Measurements from ENCODE around the gene AFG1L.
"Not testable (repeated sequence)": the region's sequence is repeated elsewhere in the genome, so short reads cannot be mapped to it uniquely, and the experiment has no call there.

AFG1L gene

GRCh38 chr6:108518714-108519576, 224.1 kb downstream of the AFG1L start:
- DNase-seq (ENCODE audit: low spot score): peak; percentile 42

DNA sequence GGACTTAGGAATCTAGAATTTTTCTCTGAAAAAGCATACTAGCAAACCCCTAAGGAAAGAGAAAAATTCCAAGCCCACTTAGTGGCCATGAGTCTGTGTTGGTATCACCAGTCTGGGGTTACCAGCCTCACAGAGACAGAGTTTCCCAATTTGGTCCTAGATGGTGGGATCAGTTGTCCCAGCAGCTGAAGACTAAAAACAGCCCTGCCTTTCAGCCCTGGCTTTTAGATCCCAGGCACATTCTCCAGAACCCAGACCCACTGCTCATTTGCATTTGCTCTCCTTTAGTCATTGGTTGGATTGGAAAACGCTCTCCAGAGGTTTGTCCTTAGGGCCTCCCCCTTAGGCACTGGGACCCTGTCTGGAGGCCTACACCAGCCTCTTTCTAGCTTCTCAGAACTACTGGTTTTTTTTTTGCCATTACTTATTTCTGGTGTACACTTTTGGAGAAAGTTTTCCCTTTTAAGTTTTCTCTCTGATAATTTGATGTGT, 226.8 kb downstream of the AFG1L start:
- DNase-seq (ENCODE audit: low spot score): no peak

GRCh38 chr6:108523697-108524096, 228.8 kb downstream of the AFG1L start:
- DNase-seq (ENCODE audit: low spot score): no peak

GRCh38 chr6:108524528-108525248, 229.8 kb downstream of the AFG1L start:
- DNase-seq (ENCODE audit: low spot score): no peak

- DNase-seq (ENCODE audit: low spot score): peak; percentile 50
Measured at GRCh38 chr6:108526739-108527174, 231.9 kb downstream of the AFG1L start.

GRCh38 chr6:108528878-108529277, 234.0 kb downstream of the AFG1L start:
- DNase-seq (ENCODE audit: low spot score): no peak

DNA sequence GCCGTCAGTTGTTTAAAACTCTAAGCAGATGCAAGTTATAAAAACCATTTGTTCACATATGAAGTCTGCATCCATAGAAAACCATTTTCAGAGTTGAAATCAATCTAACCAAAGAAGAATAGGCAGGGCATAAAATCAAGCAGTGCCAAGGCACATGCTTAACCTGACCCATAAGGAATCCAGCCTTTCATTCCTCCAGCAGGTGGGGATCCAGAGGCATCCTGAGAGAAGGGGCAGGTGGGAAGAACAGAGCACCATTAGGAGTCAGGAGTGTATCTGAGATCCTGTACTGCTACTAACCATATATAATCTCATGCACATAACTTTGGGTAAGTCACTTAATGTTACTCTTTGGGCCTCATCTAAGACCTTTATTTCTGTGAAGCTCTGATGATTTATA, 236.5 kb downstream of the AFG1L start:
- no peak for DNase-seq (ENCODE audit: low spot score)

DNA sequence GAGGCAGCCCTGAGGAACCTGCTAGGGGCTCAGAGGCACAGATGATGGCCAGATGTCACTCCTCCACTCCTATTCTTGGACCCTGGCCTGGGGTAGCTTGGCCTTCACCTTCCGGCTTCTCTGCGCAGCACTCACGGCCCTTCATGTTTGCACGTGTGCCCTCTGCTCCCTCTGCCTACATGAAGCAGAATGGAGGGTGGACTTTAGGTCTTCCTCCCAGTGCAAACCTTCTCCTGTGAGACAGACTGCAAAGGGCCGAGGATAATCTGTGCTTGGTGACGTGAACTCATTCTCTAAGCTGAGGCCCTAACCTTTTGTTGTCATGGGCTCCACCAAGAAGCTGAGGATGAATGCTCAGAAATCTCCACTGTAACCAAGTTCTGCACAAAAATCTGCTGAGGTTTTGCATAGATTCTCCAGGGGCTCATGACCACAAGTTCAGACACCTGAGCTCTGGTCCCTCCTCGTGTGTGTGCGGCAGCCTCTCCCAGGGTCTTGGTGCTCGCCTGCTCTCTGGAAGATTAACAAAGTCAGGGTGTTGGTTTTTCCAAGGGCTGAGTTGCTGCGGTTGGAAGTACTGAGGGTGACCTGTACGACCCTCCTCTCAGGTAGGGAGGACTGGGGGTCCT, 240.4 kb downstream of the AFG1L start:
- no peak for DNase-seq (ENCODE audit: low spot score)

GRCh38 chr6:108535920-108536535, 241.2 kb downstream of the AFG1L start:
- DNase-seq (ENCODE audit: low spot score): not testable (repeated sequence)

- peak; percentile 47 for DNase-seq (ENCODE audit: low spot score)
Measured at GRCh38 chr6:108541843-108542759, 247.2 kb downstream of the AFG1L start.

DNA sequence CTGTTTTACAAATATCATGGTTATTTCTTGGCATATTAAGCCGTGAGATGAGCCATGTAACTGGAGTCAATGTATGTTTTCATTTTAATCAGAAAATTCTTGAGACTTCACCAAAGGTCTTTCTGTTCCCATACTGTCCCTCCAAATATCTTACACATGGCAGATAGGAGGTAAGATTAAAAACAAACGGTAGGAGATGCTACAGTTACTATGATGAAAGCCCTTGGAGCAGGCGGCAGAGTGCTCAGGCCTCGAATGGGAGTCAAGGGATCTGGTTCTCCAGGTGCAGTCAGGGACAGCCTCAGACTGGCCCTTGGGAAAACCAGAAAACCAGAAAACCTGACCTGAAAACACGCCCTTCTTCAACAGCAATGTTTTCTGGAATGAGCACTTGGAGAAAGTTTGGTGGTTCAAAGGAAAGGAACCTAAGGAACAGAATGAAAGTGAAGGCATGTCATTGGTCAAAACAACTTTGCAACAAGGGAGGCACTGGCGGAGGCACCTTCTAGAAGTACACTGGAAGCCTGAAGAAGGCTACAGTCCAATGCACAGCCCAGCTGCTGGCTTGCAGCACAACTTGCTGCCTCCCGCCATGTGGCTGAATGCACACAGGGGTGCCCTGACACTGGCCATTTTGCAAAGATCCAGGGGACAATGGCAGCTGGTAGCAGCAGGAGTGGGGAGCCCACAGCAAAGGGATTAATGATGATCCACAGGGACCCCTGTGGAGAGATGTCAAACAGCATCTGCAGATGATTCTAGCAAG, 248.5 kb downstream of the AFG1L start:
- DNase-seq (ENCODE audit: low spot score): no peak

GRCh38 chr6:108544606-108545005, 249.8 kb downstream of the AFG1L start:
- DNase-seq (ENCODE audit: low spot score): no peak

DNA sequence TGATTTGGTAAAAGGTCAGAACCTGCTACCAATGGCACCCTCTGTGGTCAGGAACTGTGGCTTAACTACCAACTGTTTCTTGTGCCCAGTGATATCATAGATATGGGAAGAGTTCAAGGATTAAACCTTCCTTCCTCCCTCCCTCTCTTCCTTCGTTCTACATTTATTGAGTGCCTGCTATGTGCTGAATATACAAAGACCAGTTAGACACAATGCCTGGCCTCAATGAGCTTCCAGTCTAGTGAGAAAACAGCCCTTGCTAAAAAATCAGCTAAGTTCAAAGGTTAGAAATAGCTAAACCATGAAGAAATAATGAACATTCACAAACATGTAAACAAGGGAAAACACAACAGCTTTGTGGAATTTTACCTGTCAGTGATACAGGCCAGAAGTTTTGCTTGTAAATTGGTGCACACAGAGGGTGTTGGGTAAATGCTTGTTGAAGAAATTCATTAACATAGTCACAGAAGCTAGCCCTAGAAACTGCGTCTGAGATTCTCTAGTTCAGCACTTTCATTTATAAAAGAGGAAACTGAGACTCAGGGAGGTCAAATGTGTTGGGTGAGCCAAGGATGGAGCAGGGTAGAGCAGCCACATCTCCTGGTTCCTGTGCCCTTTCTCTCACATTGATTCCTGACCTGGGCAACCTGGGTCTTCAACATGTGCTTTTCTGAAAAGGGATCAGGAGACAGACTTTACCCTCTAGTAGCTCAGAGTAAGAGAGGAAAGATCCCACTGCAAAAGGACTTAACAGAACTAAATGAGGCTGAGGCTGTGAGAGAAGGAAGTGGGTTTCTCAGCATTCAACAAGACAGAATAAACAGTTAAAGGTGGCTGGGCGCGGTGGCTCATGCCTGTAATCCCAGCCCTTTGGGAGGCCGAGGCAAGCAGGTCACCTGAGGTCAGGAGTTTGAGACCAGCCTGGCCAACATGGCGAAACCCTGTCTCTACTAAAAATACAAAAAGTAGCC, 251.5 kb downstream of the AFG1L start:
- no peak for DNase-seq (ENCODE audit: low spot score)

DNA sequence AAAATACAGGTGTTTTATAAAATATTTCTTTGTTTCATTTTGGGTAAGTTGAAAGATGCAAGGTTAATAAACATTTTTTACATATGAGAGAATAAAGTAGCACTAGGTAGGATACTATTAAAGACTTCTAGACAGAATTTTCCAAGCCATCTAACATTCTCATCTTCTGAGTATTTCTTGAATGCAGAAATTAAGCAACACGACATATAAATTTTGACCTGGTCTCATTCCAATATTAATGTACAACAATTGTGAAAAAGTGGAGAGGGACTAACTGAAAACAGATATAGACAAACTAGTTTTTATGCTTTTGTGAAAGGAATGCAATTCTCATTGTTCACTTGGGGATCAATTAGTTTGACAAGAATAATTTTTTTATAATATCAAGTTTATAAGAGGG, 254.4 kb downstream of the AFG1L start:
- DNase-seq (ENCODE audit: low spot score): no peak

GRCh38 chr6:108549741-108550140, 254.9 kb downstream of the AFG1L start:
- no peak for DNase-seq (ENCODE audit: low spot score)

GRCh38 chr6:108550256-108550655, 255.4 kb downstream of the AFG1L start:
- DNase-seq (ENCODE audit: low spot score): no peak

GRCh38 chr6:108555399-108556052, 260.7 kb downstream of the AFG1L start:
- DNase-seq (ENCODE audit: low spot score): no peak

DNA sequence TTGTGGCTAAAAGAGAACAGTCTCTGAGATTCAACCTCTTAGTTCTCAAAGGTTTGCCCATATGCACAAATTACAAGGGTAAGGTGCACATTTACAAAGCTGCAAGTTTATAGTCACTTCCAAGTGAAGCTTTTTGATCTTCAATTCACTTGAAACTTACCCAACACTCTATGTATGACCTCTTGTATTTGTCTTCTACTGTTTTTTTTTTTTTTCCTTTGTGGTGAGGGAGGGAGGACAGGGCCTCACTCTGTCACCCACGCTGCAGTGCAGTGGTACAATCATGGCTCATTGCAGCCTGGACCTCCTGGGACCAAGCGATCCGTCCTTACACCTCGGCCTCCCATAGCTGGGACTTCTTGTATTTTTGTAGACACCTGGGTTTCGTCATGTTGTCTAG, 261.4 kb downstream of the AFG1L start:
- DNase-seq (ENCODE audit: low spot score): no peak
